HG03280 (cell line): ENCODE data around the gene SUSD3.
"Not testable (repeated sequence)": the region's sequence is repeated elsewhere in the genome, so short reads cannot be mapped to it uniquely, and the experiment has no call there.

Source experiments
- ATAC-seq: cut with Tn5 transposase; IDR thresholded peaks from one replicate; pipeline ENCODE4 v1.9.1; 2021; ENCODE audit warnings: mild to moderate bottlenecking, moderate library complexity; ENCODE audit not compliant: unreplicated experiment

SUSD3 gene

DNA sequence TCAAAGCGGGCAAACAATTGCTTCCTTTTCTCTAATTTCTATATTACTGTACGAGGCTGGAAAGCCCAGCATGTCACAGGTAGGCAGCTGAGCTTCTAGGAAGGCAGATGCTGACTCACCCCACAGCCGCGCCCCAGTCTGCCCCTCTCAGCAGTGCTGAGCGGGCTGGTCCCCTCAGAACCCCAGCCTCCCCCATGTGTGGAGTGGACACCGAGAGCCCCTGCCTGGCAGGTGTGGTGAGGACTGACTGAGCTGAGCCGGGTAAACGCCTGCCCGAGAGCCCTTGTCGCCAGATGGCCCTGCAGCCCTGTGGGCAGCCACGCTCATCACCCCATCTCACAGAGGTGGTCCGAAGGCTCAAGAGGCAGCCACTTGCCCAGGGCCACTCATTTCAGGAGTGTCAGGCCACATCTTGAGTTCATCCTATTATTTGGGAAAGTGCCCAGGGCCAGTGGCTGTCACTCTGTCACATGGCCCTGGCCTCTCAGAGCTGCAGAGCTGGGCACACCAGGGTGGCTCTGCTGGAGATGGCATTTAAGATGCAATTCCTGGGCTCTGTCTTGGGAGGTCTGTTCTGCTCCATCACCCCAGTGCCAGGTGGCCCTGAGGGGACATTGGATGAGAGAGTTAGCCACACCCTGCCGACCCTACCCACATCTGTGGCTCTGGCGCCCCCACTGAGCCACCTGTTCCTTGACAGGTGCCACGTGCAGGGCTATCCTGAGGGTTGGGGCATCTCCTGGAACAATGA is 50.0 kb downstream of the SUSD3 start:
- ATAC-seq = peak; percentile 46

GRCh38 chr9:93110311-93110855 is 51.9 kb downstream of the SUSD3 start:
- ATAC-seq = no peak

DNA sequence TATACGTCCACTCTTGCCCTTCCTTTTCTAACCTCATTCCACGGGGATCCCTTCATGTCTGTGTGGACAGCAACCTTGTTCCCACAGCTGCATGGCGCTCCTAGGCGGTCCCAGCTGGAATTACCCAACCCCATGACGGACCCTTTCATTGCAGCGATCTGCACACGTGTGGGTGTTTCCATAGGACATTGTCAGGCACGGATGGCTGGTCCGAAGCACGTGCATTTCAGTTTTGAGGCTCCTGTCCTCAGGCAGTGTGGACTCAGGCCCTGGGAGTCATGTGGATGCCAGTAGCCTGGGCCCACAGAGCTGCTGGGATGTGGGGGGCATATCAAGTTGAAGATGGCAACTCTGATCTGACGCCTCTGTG is 52.5 kb downstream of the SUSD3 start:
- ATAC-seq = no peak

GRCh38 chr9:93111371-93112115 is 53.0 kb downstream of the SUSD3 start:
- ATAC-seq = no peak

DNA sequence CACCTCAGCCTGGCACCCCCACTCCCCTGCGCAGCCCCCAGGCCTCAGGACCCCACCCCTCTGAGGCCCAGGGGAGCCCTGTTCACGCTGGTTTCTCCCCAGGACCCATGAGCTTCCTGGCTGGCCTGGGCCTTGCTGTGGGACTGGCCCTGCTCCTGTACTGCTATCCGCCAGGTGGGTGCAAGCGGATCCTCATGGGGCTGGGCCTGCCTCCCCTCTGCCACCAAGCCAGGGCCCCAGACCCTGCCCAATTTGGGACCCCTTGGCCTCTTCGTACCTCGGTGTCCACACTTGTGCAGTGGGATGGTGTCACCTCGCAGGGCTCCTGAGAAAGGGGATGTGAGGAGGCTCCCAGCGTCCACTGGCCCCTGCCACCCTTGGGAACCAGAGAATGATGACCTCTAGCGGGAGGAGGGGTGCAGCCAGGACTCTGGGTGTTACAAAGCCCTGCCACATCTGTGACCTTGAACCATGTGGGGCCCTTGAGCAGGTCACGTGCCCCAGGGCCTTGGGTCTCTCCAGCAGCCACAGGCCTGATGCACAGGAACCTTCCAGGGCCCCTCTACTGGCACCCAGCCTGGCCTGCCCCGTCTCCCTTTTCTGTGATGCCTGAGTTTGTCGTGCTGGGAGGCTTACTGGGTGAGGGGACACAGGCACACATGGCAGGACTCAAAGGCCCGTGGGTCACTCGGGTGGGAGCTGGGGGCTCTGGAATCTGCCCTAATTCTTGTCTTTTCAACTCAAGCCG is 53.8 kb downstream of the SUSD3 start:
- ATAC-seq = no peak

GRCh38 chr9:93112864-93113389 is 54.4 kb downstream of the SUSD3 start:
- no peak for ATAC-seq

GRCh38 chr9:93114169-93114983 is 55.9 kb downstream of the SUSD3 start:
- no peak for ATAC-seq

GRCh38 chr9:93114984-93115335 is 56.5 kb downstream of the SUSD3 start:
- ATAC-seq = no peak

DNA sequence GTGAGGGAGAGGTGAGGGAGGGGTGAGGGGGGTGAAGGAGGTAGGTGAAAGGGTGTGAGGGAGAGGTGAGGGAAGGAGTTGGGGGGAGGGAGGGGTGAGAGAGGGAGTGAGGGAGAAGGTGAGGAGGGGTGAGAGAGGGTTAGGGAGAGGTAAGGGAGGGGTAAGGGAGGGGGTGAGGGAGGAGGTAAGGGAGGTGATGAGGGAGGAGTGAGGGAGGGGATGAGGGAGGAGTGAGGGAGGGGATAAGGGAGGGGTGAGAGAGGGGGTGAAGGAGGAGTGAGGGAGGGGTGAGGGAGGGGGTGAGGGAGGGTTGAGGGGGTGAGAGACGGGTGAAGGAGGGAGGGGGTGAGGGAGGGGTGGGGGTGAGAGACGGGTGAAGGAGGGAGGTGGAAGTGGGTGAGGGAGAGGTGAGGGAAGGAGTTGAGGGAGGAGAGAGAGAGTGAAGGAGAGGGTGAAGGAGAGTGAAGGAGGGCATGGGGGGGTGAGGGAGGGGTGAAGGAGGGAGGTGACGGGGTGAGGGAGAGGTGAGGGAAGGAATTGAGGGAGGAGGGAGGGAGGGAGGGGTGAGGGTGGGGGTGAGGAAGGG is 57.1 kb downstream of the SUSD3 start:
- ATAC-seq = no peak

GRCh38 chr9:93116072-93116961 is 57.8 kb downstream of the SUSD3 start:
- ATAC-seq = no peak

DNA sequence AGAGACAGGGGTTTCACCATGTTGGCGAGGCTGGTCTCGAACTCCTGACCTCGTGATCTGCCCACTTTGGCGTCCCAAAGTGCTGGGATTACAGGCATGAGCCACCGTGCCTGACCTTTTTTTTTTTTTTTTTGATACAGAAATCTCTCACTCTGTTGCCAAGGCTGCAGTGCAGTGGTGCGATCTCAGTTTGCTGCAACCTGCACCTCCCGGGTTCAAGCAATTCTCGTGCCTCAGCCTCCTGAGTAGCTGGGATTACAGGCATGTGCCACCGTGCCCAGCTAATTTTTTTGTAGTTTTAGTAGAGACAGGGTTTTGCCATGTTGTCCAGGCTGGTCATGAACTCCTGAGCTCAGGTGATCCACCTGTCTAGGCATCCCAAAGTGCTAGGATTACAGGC is 59.0 kb downstream of the SUSD3 start:
- not testable (repeated sequence) for ATAC-seq

- ATAC-seq = no peak
Observed at GRCh38 chr9:93117924-93118862, 59.7 kb downstream of the SUSD3 start.

GRCh38 chr9:93118863-93119702 is 60.6 kb downstream of the SUSD3 start:
- ATAC-seq = no peak

- ATAC-seq = no peak
Observed at GRCh38 chr9:93119703-93119952, 61.1 kb downstream of the SUSD3 start.

DNA sequence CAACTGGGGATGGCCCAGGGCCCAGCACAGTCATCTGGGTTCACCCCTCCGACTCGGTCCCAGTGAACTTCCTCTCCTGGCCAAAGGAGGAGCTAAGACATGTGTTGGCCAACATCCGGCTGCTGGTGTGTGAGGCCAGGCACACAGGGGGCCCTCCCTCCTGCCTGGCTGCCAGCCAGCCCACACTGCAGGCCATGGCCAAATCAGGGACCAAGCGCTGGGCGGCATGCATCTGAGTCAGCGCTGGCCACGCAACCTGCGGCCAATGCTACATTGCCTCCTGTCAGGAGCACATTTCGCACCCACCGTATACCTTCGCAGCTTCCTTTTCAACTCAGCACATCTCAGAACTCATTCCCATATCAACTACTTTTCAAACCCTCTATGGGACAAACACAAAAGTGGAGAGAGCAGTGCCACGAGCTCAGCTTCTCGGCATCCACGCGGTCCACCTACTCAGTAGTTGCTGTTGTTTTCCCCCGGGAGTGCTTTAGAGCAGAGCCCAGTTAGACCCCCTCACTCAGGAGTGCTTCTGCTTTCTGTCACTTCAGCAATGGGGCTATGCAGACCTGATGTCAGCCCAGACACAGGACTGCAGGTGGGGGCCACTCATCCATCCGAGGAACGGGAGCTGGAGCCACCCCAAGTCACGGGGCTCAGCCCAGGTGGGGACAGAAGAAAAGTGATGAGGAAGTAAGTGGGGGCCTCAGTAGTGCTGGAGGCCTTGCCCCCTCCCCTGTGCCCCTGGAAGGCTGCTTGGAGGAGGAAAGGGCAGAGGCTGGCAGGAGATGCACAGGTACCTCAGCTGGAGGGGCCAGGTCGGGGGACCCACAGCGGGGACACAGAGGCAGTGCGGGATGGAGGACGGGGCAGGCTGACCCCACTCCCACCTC is 61.7 kb downstream of the SUSD3 start:
- peak; percentile 46 for ATAC-seq

- no peak for ATAC-seq
Observed at GRCh38 chr9:93120846-93121315, 62.4 kb downstream of the SUSD3 start.
